ENCODE results near the gene MARS1.

DNA sequence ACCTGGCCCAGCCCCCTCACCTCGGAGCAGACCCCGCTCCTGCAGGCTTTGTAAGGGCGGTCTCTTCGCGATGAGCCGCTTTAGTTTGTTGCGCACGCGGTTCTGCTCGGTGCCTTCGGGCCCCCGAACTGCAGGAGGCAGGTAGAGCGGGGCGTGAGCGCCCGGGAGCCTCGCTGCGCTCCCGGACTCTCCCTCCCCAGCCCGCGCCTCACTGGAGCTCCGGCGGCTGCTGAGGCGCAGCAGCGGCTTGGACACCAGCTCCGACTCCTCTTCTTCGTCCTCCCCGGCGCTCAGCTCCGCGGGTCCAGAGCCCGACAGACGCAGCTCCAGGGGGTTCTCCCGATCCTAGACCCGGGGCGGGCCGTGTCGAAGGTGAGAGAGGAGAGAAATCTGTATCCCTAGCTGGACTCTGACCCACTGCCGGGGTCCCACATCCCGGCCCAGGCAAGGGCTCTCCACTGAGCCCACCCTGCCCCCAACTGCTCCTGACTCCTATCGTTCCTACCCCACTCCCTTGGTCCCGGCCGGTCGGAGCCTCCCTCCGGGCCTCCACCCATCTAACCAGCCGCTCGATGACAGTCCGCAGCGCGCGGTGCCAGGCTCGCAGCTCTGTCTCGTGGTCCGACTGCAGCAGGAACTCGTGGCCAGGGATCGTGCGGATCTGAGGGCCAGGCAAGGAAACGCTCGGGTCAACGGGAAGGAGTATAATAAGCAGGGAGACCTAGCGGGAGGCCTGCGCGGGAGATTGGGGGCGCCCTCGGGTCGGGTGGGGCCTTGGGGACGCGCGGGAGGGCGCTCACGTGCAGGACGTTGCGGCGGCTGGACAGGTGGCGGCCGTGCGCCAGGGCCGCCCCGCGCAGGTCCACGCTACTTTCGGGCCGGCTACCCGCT lies 12.4 kb upstream of the MARS1 start:
- TF ChIP-seq POLR2AphosphoS5 (IDR thresholded peaks at IDR 0.05; ENCODE audit: low read depth, low read length) (no peak), TCF7L2 (IDR thresholded peaks at IDR 0.05; ENCODE audit: low read depth, low read length) (no peak), SIN3A (IDR thresholded peaks at IDR 0.05; ENCODE audit: borderline replicate concordance, insufficient read depth, low read depth, low read length) (no peak)
- TF ChIP-seq, protein P1, sequence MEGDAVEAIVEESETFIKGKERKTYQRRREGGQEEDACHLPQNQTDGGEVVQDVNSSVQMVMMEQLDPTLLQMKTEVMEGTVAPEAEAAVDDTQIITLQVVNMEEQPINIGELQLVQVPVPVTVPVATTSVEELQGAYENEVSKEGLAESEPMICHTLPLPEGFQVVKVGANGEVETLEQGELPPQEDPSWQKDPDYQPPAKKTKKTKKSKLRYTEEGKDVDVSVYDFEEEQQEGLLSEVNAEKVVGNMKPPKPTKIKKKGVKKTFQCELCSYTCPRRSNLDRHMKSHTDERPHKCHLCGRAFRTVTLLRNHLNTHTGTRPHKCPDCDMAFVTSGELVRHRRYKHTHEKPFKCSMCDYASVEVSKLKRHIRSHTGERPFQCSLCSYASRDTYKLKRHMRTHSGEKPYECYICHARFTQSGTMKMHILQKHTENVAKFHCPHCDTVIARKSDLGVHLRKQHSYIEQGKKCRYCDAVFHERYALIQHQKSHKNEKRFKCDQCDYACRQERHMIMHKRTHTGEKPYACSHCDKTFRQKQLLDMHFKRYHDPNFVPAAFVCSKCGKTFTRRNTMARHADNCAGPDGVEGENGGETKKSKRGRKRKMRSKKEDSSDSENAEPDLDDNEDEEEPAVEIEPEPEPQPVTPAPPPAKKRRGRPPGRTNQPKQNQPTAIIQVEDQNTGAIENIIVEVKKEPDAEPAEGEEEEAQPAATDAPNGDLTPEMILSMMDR (IDR thresholded peaks at IDR 0.05), result no peak
